AG10803 (cell line): ENCODE data around the gene IFNL3.

Experiments
- DNase-seq: peaks from one replicate; pipeline ENCODE4 v3.0.0; 2010; ENCODE audit warnings: low read depth
- H3K4me3 ChIP-seq: 2 replicates; pipeline ENCODE4 v1.5.1; 2011; ENCODE audit warnings: mild to moderate bottlenecking, low read length, control low read depth
- TF ChIP-seq, protein P1 (sequence below): conservative IDR thresholded peaks from 2 replicates; pipeline ENCODE4 v1.5.1; 2011; ENCODE audit warnings: mild to moderate bottlenecking, low read length, control low read depth, inconsistent platforms

IFNL3 gene

DNA sequence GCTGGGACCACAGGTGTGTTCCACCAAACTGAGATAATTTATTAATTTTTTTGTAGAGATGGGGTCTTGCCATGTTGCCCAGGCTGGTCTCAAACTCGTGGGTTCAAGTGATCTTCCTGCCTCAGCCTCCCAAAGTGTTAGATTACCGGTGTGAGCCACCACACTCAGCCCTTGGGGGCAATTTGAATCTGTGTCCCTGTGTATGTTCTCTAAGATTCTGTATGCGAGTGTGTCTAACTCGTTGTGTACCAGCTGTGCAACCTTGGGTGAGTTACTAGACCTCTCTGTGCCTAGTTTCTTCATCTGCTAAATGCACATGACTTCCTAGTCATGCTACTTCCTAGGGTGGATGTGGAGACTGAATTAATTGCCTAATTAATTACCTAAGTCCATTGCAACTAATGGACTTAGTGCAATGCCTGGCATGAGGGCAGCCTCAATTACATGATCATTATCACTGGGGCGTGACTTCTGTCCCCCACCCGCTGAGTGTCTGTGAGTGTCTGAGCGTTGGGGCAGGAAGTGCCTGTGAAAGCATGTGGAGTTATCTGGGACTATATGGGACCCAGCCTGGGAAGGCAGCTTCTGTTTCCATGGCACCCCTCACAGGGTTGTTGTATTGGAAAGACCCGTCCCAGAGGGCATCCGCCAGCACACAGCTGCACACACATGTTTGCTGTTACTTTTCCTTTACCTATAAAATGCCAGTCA lies 49.8 kb downstream of the IFNL3 start:
- no peak overlapping the region for H3K4me3 ChIP-seq
- TF ChIP-seq, protein P1, sequence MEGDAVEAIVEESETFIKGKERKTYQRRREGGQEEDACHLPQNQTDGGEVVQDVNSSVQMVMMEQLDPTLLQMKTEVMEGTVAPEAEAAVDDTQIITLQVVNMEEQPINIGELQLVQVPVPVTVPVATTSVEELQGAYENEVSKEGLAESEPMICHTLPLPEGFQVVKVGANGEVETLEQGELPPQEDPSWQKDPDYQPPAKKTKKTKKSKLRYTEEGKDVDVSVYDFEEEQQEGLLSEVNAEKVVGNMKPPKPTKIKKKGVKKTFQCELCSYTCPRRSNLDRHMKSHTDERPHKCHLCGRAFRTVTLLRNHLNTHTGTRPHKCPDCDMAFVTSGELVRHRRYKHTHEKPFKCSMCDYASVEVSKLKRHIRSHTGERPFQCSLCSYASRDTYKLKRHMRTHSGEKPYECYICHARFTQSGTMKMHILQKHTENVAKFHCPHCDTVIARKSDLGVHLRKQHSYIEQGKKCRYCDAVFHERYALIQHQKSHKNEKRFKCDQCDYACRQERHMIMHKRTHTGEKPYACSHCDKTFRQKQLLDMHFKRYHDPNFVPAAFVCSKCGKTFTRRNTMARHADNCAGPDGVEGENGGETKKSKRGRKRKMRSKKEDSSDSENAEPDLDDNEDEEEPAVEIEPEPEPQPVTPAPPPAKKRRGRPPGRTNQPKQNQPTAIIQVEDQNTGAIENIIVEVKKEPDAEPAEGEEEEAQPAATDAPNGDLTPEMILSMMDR = no peak
- no peak for DNase-seq

DNA sequence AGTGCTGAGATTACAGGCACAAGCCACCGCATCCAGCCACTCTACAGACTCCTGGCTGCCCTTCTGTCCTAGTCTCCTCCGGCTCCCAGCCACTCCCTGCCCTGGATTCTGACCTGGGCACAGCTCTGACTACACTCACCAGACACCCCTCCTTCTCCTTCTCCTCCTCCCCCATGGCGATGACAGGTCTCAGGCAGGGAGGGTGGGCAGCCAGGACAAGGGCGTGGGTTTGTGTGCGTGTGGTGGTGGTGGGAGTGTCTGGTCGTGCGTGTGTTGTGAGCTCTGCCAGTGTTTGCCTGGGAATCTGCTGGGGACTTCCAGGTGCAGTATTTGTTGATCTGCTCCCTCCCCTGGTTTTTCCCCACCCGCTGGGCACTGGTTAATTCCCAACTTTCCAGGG lies 51.0 kb downstream of the IFNL3 start:
- TF ChIP-seq, protein P1 = no peak
- DNase-seq = no peak
- H3K4me3 ChIP-seq = no peak overlapping the region
